H1 (cell line): ENCODE data around the gene ZDHHC22. TPM values are rescaled to one million over a fixed set of nuclear protein-coding genes. Genes with fewer than 3 reads are reported as not detected.

Experiments used
- polyA plus RNA-seq, 7 experiments: library from polyadenylated mRNA; depleted of rRNA in 3 of 7; stranded (reverse) in 5 of 7; unstranded in 2 of 7; fragments of >200 nt in 5 of 7; fragments of 200-250 nt in 2 of 7; gene quantifications; 1 replicate in 5 of 7; 2 replicates in 1 of 7; 4 replicates in 1 of 7; pipeline versions ENCODE4 v1.2.1 to v1.2.3, GENCODE V29; 2011 to 2013; ENCODE audit warnings: missing spikeins in 2 of 7, mixed read lengths in 2 of 7
- total RNA-seq: library from RNA; stranded (reverse); fragmentation: NEBNext Ultra II Directional; extraction: Animal tissue kit (Norgen Biotek cat#: 25700); gene quantifications from 2 replicates; pipeline ENCODE4 v1.2.1, GENCODE V29; 2021
- TF ChIP-seq, protein P1 (sequence below), 3 experiments: IDR thresholded peaks; 1 replicate in 2 of 3; 2 replicates in 1 of 3; pipeline versions ENCODE4 v1.5.1 to v1.6.1; 2011; ENCODE audit warnings: low read length in 3 of 3, mild to moderate bottlenecking in 3 of 3, inconsistent platforms in 2 of 3, low read depth in 1 of 3, moderate library complexity in 1 of 3; ENCODE audit not compliant: insufficient read depth in 1 of 3; ENCODE audit errors: control extremely low read depth in 1 of 3

The ZDHHC22 gene
- total and polyA plus RNA-seq, 2 of the 8 experiments (the other 6 are each of a cell fraction or from before 2014, with no cell fraction given): 23.8 to 55.2 TPM

DNA sequence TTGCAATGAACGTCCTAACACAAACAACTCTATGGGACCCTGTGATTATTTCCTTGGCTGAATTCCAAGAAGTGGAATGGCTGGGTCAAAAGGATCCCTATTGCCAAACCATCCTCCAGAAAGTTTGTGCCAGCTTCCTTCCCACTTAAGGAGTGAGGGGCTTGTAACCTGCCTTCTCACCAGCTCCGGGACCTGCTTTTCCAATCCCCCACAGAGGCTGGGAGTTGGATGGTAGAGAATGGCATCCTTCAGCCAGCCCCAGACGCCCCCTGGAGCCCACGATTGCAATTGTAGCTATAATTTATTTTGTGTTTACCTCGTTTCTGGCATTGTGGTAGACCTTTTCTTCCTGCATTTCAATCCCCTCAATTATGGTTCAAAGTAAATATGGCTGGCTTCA is 9.7 kb upstream of the ZDHHC22 start (continued):
- TF ChIP-seq, protein P1, sequence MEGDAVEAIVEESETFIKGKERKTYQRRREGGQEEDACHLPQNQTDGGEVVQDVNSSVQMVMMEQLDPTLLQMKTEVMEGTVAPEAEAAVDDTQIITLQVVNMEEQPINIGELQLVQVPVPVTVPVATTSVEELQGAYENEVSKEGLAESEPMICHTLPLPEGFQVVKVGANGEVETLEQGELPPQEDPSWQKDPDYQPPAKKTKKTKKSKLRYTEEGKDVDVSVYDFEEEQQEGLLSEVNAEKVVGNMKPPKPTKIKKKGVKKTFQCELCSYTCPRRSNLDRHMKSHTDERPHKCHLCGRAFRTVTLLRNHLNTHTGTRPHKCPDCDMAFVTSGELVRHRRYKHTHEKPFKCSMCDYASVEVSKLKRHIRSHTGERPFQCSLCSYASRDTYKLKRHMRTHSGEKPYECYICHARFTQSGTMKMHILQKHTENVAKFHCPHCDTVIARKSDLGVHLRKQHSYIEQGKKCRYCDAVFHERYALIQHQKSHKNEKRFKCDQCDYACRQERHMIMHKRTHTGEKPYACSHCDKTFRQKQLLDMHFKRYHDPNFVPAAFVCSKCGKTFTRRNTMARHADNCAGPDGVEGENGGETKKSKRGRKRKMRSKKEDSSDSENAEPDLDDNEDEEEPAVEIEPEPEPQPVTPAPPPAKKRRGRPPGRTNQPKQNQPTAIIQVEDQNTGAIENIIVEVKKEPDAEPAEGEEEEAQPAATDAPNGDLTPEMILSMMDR (IDR thresholded peaks at IDR 0.05; ENCODE audit: control extremely low read depth in 1 of 3, insufficient read depth in 1 of 3, low read depth in 1 of 3, low read length in 3 of 3): peak; percentile 75 to 81 (median 76)
